Osteoblast (primary cell): ENCODE measurements around the gene SMPD3. TPM values are rescaled to one million over a fixed set of nuclear protein-coding genes. Genes with fewer than 3 reads are reported as not detected.

Experiments
- DNase-seq: peaks from one replicate; pipeline ENCODE4 v3.0.0; 2011; ENCODE audit warnings: low spot score, mixed read lengths; ENCODE audit not compliant: insufficient read length; ENCODE audit errors: missing footprints
- H2AFZ ChIP-seq: 2 replicates; pipeline ENCODE4 v1.6.0; 2011; ENCODE audit warnings: mild to moderate bottlenecking, low read length
- H3K27ac ChIP-seq: 2 replicates; pipeline ENCODE4 v1.5.1; 2011; ENCODE audit warnings: mild to moderate bottlenecking, low read depth, low read length, moderate library complexity
- H3K27me3 ChIP-seq: 2 replicates; pipeline ENCODE4 v1.6.0; 2012; ENCODE audit warnings: mild to moderate bottlenecking, control low read depth, inconsistent platforms, low read length, moderate library complexity; ENCODE audit not compliant: insufficient read depth
- H3K36me3 ChIP-seq: 2 replicates; pipeline ENCODE4 v1.5.1; 2011; ENCODE audit warnings: mild to moderate bottlenecking, low read length, control low read depth, moderate library complexity; ENCODE audit not compliant: insufficient read depth
- H3K4me1 ChIP-seq: 2 replicates; pipeline ENCODE4 v1.5.1; 2011; ENCODE audit warnings: mild to moderate bottlenecking, low read length, control low read depth, moderate library complexity; ENCODE audit not compliant: insufficient read depth
- H3K4me2 ChIP-seq: 2 replicates; pipeline ENCODE4 v1.6.0; 2011; ENCODE audit warnings: mild to moderate bottlenecking, low read length; ENCODE audit not compliant: insufficient read depth
- H3K4me3 ChIP-seq: fragments of 200-600 bp; sonication (generic); 3 replicates; pipeline ENCODE4 v1.5.1; 2012; ENCODE audit warnings: mild to moderate bottlenecking, low read length, inconsistent platforms; ENCODE audit not compliant: insufficient read depth
- H3K79me2 ChIP-seq: 2 replicates; pipeline ENCODE4 v1.6.0; 2012; ENCODE audit warnings: mild to moderate bottlenecking, low read length, control low read depth, inconsistent platforms; ENCODE audit not compliant: insufficient read depth
- H3K9me3 ChIP-seq: 2 replicates; pipeline ENCODE4 v1.5.1; 2011; ENCODE audit warnings: low read depth, low read length, control low read depth
- H4K20me1 ChIP-seq: 2 replicates; pipeline ENCODE4 v1.6.0; 2012; ENCODE audit warnings: mild to moderate bottlenecking, low read length, control low read depth; ENCODE audit not compliant: insufficient read depth
- CTCF ChIP-seq: IDR thresholded peaks from 2 replicates; pipeline ENCODE4 v1.5.1; 2011; ENCODE audit warnings: mild to moderate bottlenecking, low read depth, low read length, moderate library complexity; ENCODE audit errors: extremely low read depth
- total RNA-seq: library from RNA; depleted of rRNA; stranded (reverse); fragments of >200 nt; gene quantifications from 2 replicates; pipeline ENCODE4 v1.2.3, GENCODE V29; 2012

SMPD3 gene
- total RNA-seq, 1 donor, result 0.72 TPM

DNA sequence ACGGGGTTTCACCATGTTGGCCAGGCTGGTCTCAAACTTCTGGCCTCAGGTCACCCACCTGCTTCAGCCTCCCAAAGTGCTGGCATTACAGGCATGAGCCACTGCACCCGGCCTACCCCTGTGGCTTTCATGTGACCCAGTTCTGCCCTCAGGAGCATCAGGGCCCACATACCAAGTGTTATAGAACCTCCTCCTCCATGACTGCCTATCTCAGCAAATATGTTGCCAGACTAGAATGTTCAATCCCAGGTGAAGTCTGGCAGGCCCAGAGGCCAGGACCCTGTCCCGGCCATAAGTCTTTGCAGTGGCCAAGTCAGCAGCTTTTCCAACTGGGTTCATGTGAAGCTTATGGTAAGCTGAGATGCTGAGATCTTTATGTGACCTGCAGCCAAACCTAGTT lies 9.8 kb upstream of the SMPD3 start:
- no peaks in the 10 kb centered on the region for H4K20me1 ChIP-seq
- TF ChIP-seq CTCF, result no peak
- H3K4me1 ChIP-seq, result no peaks in the 10 kb centered on the region
- H3K4me2 ChIP-seq, result no peak overlapping the region
- H2AFZ ChIP-seq, result no peak overlapping the region
- H3K27ac ChIP-seq, result no peak overlapping the region
- H3K4me3 ChIP-seq, result no peak overlapping the region
- H3K36me3 ChIP-seq, result no peaks in the 10 kb centered on the region
- H3K27me3 ChIP-seq, result peaks cover 20% of the 10 kb centered on the region
- no peaks in the 10 kb centered on the region for H3K79me2 ChIP-seq
- H3K9me3 ChIP-seq, result no peaks in the 10 kb centered on the region
- no peak for DNase-seq

- no peak overlapping the region for H3K4me2 ChIP-seq
- no peak overlapping the region for H2AFZ ChIP-seq
- H3K36me3 ChIP-seq, result no peaks in the 10 kb centered on the region
- no peaks in the 10 kb centered on the region for H4K20me1 ChIP-seq
- DNase-seq, result no peak
- H3K27me3 ChIP-seq, result peaks cover 12% of the 10 kb centered on the region
- TF ChIP-seq CTCF, result no peak
- H3K4me3 ChIP-seq, result no peak overlapping the region
- no peaks in the 10 kb centered on the region for H3K79me2 ChIP-seq
- no peaks in the 10 kb centered on the region for H3K9me3 ChIP-seq
- H3K4me1 ChIP-seq, result peaks cover 17% of the 10 kb centered on the region
- H3K27ac ChIP-seq, result no peak overlapping the region
These were observed 7.3 kb upstream of the SMPD3 start for GRCh38 chr16:68455631-68456030.

GRCh38 chr16:68454920-68455435 lies 6.7 kb upstream of the SMPD3 start:
- DNase-seq, result no peak

GRCh38 chr16:68453816-68454215 lies 5.5 kb upstream of the SMPD3 start:
- H3K27me3 ChIP-seq, result peaks cover 7% of the 10 kb centered on the region
- no peaks in the 10 kb centered on the region for H3K79me2 ChIP-seq
- no peak overlapping the region for H2AFZ ChIP-seq

More at GRCh38 chr16:68454920-68455435, 6.7 kb upstream of the SMPD3 start:
- H3K4me1 ChIP-seq, result peaks cover 20% of the 10 kb centered on the region
- no peak overlapping the region for H3K4me2 ChIP-seq
- H3K79me2 ChIP-seq, result no peaks in the 10 kb centered on the region
- no peak overlapping the region for H2AFZ ChIP-seq
- no peak for TF ChIP-seq CTCF
- no peak overlapping the region for H3K4me3 ChIP-seq
- H3K27ac ChIP-seq, result no peak overlapping the region
- no peaks in the 10 kb centered on the region for H4K20me1 ChIP-seq
- H3K9me3 ChIP-seq, result no peaks in the 10 kb centered on the region
- no peaks in the 10 kb centered on the region for H3K36me3 ChIP-seq
- peaks cover 8% of the 10 kb centered on the region for H3K27me3 ChIP-seq

More at GRCh38 chr16:68453816-68454215, 5.5 kb upstream of the SMPD3 start:
- H4K20me1 ChIP-seq, result no peaks in the 10 kb centered on the region
- no peak overlapping the region for H3K27ac ChIP-seq
- H3K9me3 ChIP-seq, result no peaks in the 10 kb centered on the region
- H3K4me3 ChIP-seq, result no peak overlapping the region
- TF ChIP-seq CTCF, result no peak
- H3K4me1 ChIP-seq, result peaks cover 20% of the 10 kb centered on the region
- H3K4me2 ChIP-seq, result no peak overlapping the region
- DNase-seq, result no peak
- no peaks in the 10 kb centered on the region for H3K36me3 ChIP-seq
